Loucy (cell line): ENCODE results near the gene CHST12.

Experiments used
- H2AFZ ChIP-seq: fragments of 200-600 bp; sonication (generic); 2 replicates; pipeline ENCODE4 v1.6.0; 2016; ENCODE audit warnings: antibody characterized with exemption, mild to moderate bottlenecking, low read length, moderate library complexity
- H3F3A ChIP-seq: fragments of 200-600 bp; 2 replicates; pipeline ENCODE4 v1.6.0; 2016; ENCODE audit warnings: antibody characterized with exemption, low read depth, mild to moderate bottlenecking
- H3K27me3 ChIP-seq: fragments of 200-600 bp; sonication (generic); 2 replicates; pipeline ENCODE4 v1.6.1; 2014; ENCODE audit warnings: low read length, mild to moderate bottlenecking; ENCODE audit not compliant: insufficient read depth, poor library complexity, severe bottlenecking
- H3K36me3 ChIP-seq: fragments of 200-600 bp; sonication (generic); 2 replicates; pipeline ENCODE4 v1.6.1; 2016; ENCODE audit warnings: low read length; ENCODE audit not compliant: insufficient read depth
- H3K4me1 ChIP-seq: fragments of 200-600 bp; sonication (generic); 2 replicates; pipeline ENCODE4 v1.5.1; 2014; ENCODE audit warnings: low read length, mild to moderate bottlenecking; ENCODE audit not compliant: insufficient read depth, poor library complexity, severe bottlenecking
- H3K4me2 ChIP-seq: fragments of 200-600 bp; sonication (generic); 2 replicates; pipeline ENCODE4 v1.6.0; 2014; ENCODE audit warnings: antibody characterized with exemption, low read length, low read depth, mild to moderate bottlenecking; ENCODE audit not compliant: poor library complexity, severe bottlenecking
- H3K4me3 ChIP-seq: fragments of 200-600 bp; sonication (generic); 2 replicates; pipeline ENCODE4 v1.5.1; 2014; ENCODE audit warnings: low read length, mild to moderate bottlenecking, mixed read lengths; ENCODE audit not compliant: poor library complexity, severe bottlenecking
- H3K79me2 ChIP-seq: fragments of 200-600 bp; sonication (generic); 2 replicates; pipeline ENCODE4 v1.6.1; 2014; ENCODE audit warnings: low read length; ENCODE audit not compliant: insufficient read depth
- H3K9ac ChIP-seq: fragments of 200-600 bp; sonication (generic); 2 replicates; pipeline ENCODE4 v1.6.0; 2014; ENCODE audit warnings: mild to moderate bottlenecking, low read depth, low read length, moderate library complexity; ENCODE audit not compliant: poor library complexity, severe bottlenecking
- H3K9me2 ChIP-seq: fragments of 200-600 bp; sonication (generic); replicated peaks from 2 replicates; pipeline ENCODE4 v1.6.1; 2016; ENCODE audit warnings: low read depth, low read length, mixed read lengths
- H3K9me3 ChIP-seq: fragments of 200-600 bp; sonication (generic); 2 replicates; pipeline ENCODE4 v1.6.1; 2014; ENCODE audit warnings: mild to moderate bottlenecking, antibody characterized with exemption, low read length, low read depth; ENCODE audit not compliant: insufficient read depth
- H4K20me1 ChIP-seq: fragments of 200-600 bp; sonication (generic); 2 replicates; pipeline ENCODE4 v1.6.0; 2014; ENCODE audit warnings: antibody characterized with exemption, low read length, mild to moderate bottlenecking; ENCODE audit not compliant: insufficient read depth, poor library complexity, severe bottlenecking
- EZH2phosphoT487 ChIP-seq: fragments of 200-600 bp; IDR thresholded peaks from 2 replicates; pipeline ENCODE4 v1.6.1; 2018; ENCODE audit warnings: antibody characterized with exemption, mild to moderate bottlenecking, moderate library complexity, borderline replicate concordance
- TF ChIP-seq, protein P1 (sequence below): fragments of 200-600 bp; sonication (generic); conservative IDR thresholded peaks from 2 replicates; pipeline ENCODE4 v1.5.1; 2014; ENCODE audit warnings: mild to moderate bottlenecking, antibody characterized with exemption, low read length

Gene CHST12

DNA sequence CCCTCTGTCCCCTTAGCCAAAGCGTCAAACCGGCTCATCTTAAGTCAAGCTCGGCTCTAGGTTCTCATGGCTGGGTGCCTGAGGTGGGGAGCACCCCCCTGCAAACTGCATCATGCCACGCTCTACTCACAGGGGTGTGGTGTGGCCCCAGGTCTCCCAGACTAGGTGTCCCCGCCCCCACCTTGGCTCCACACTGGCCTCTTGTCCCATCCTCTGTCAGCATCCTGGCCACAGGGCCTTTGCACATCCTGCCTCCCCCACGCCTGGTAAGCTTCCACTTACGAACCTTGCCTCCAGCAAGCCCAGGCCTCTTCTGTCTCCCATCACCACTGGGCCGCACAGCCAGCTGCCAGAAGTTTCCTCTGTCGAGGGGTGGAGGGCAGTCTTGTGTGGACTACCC lies 93.0 kb downstream of the CHST12 start:
- no peaks in the 10 kb centered on the region for H3K79me2 ChIP-seq
- TF ChIP-seq, protein P1, sequence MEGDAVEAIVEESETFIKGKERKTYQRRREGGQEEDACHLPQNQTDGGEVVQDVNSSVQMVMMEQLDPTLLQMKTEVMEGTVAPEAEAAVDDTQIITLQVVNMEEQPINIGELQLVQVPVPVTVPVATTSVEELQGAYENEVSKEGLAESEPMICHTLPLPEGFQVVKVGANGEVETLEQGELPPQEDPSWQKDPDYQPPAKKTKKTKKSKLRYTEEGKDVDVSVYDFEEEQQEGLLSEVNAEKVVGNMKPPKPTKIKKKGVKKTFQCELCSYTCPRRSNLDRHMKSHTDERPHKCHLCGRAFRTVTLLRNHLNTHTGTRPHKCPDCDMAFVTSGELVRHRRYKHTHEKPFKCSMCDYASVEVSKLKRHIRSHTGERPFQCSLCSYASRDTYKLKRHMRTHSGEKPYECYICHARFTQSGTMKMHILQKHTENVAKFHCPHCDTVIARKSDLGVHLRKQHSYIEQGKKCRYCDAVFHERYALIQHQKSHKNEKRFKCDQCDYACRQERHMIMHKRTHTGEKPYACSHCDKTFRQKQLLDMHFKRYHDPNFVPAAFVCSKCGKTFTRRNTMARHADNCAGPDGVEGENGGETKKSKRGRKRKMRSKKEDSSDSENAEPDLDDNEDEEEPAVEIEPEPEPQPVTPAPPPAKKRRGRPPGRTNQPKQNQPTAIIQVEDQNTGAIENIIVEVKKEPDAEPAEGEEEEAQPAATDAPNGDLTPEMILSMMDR = no peak
- no peak for TF ChIP-seq EZH2phosphoT487
- H3K9me3 ChIP-seq = no peaks in the 10 kb centered on the region
- no peaks in the 10 kb centered on the region for H3K4me1 ChIP-seq
- no peak overlapping the region for H3K9ac ChIP-seq
- no peak overlapping the region for H3K4me3 ChIP-seq
- H4K20me1 ChIP-seq = no peaks in the 10 kb centered on the region
- H3K27me3 ChIP-seq = no peaks in the 10 kb centered on the region
- no peak overlapping the region for H3K4me2 ChIP-seq
- H3F3A ChIP-seq = no peaks in the 10 kb centered on the region
- H3K36me3 ChIP-seq = no peaks in the 10 kb centered on the region
- no peaks in the 10 kb centered on the region for H3K9me2 ChIP-seq
- no peak overlapping the region for H2AFZ ChIP-seq

- no peak for TF ChIP-seq EZH2phosphoT487
- TF ChIP-seq, protein P1 = no peak
- Histone ChIP-seq H2AFZ (no peak overlapping the region), H3K79me2 (no peaks in the 10 kb centered on the region), H3K36me3 (no peaks in the 10 kb centered on the region), H3K4me3 (no peak overlapping the region), H3K9ac (no peak overlapping the region), H3K27me3 (no peaks in the 10 kb centered on the region), H3K9me3 (no peaks in the 10 kb centered on the region), H3K4me1 (no peaks in the 10 kb centered on the region), H3K4me2 (no peak overlapping the region), H3K9me2 (no peaks in the 10 kb centered on the region), H4K20me1 (no peaks in the 10 kb centered on the region), H3F3A (no peaks in the 10 kb centered on the region)
Measured at GRCh38 chr7:2497065-2497464, 93.7 kb downstream of the CHST12 start.

DNA sequence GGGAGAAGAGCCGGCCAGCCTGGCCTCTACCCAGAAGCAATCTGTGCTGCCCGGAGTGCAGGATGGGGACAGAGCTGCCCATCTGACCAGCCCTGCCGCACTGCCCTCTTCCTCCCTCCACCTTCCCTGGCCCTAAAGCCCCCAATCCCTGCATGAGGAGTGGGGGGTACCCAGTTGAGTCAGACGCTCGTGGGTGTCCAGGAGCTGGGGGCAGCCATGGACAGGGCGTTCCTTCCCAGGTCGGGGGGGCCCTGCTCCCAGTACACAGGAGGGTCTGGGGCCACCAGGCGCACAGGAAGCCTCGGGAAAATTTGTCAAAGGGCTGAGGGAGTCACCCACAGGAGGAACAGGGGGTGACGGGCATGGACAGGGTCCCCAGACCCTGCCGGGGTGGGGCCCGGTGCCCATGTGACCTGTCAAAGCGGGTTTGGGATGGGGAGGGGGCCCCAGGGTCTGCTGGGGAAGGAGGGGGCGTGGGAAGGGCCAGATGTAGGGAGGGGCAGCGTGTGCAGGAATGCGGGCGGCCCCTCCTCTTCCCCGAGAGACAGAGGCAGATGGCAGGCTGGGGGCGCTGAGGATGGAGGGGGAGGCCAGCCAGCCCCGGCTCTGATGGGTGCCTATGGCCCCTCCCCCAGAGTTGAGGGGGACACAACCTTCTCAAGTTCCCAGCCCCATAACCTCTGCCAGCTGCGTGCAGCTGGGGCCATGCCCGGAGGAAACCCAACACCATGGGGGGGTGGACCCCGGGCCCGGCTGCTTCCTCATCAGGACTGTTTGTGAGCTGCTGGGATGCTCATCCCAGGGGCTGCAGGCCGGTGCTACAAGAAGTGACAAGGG lies 94.3 kb downstream of the CHST12 start:
- no peak overlapping the region for H3K4me3 ChIP-seq
- no peaks in the 10 kb centered on the region for H3K4me1 ChIP-seq
- H3K9ac ChIP-seq = no peak overlapping the region
- H3F3A ChIP-seq = no peaks in the 10 kb centered on the region
- no peak overlapping the region for H3K4me2 ChIP-seq
- TF ChIP-seq EZH2phosphoT487 = no peak
- TF ChIP-seq, protein P1 = no peak
- no peaks in the 10 kb centered on the region for H3K9me3 ChIP-seq
- H3K36me3 ChIP-seq = no peaks in the 10 kb centered on the region
- H2AFZ ChIP-seq = no peak overlapping the region
- H3K9me2 ChIP-seq = no peaks in the 10 kb centered on the region
- H3K27me3 ChIP-seq = no peaks in the 10 kb centered on the region
- no peaks in the 10 kb centered on the region for H3K79me2 ChIP-seq
- H4K20me1 ChIP-seq = no peaks in the 10 kb centered on the region
